ENCODE results near the gene DUS2.

Gene DUS2

GRCh38 chr16:68126395-68126794 lies 103.3 kb downstream of the DUS2 start:
- no peak for DNase-seq (ENCODE audit: low read depth, low spot score)

GRCh38 chr16:68128577-68129305 lies 105.7 kb downstream of the DUS2 start:
- DNase-seq (ENCODE audit: low read depth, low spot score): no peak

Data from iPS DF 19.7 (cell line).